Stimulated activated CD8-positive, alpha-beta memory T cell treated with anti-CD3 and anti-CD28 coated beads, Interleukin-4, amount 100 ng/mL, for 4 hours (primary cell): ENCODE results near the gene GAB4.

Source experiments
- DNase-seq, 2 donors: peaks; one replicate each; pipeline ENCODE4 v3.0.0-alpha.2; 2020; ENCODE audit warnings: low read depth in 2 of 2, low spot score in 1 of 2

The GAB4 gene

GRCh38 chr22:16988257-16988656 is 19.8 kb downstream of the GAB4 start:
- no peak for DNase-seq

GRCh38 chr22:16987822-16988221 is 20.2 kb downstream of the GAB4 start:
- DNase-seq: no peak

- no peak for DNase-seq
These were observed 32.7 kb downstream of the GAB4 start for GRCh38 chr22:16975155-16975885.

- no peak for DNase-seq
These were observed 33.5 kb downstream of the GAB4 start for GRCh38 chr22:16974298-16975084.

GRCh38 chr22:16973591-16974297 is 34.3 kb downstream of the GAB4 start:
- no peak for DNase-seq

GRCh38 chr22:16972311-16972710 is 35.7 kb downstream of the GAB4 start:
- no peak for DNase-seq

- DNase-seq: no peak
These were observed 37.6 kb downstream of the GAB4 start for GRCh38 chr22:16970446-16970845.

GRCh38 chr22:16969508-16970327 is 38.3 kb downstream of the GAB4 start:
- no peak for DNase-seq

GRCh38 chr22:16968218-16968595 is 39.8 kb downstream of the GAB4 start:
- DNase-seq: no peak

GRCh38 chr22:16967453-16968217 is 40.4 kb downstream of the GAB4 start:
- no peak for DNase-seq

- DNase-seq: no peak
These were observed 41.8 kb downstream of the GAB4 start for GRCh38 chr22:16966251-16966650.

- no peak for DNase-seq
These were observed 42.5 kb downstream of the GAB4 start for GRCh38 chr22:16965560-16965959.

- no peak for DNase-seq
These were observed 42.9 kb downstream of the GAB4 start for GRCh38 chr22:16965083-16965482.

GRCh38 chr22:16964366-16964765 is 43.7 kb downstream of the GAB4 start:
- no peak for DNase-seq

GRCh38 chr22:16963189-16963945 is 44.7 kb downstream of the GAB4 start:
- no peak for DNase-seq

GRCh38 chr22:16962501-16962900 is 45.5 kb downstream of the GAB4 start:
- DNase-seq: no peak

- DNase-seq: no peak
These were observed 46.4 kb downstream of the GAB4 start for GRCh38 chr22:16961477-16962186.

GRCh38 chr22:16960884-16961249 is 47.2 kb downstream of the GAB4 start:
- DNase-seq: no peak

- no peak for DNase-seq
These were observed 47.7 kb downstream of the GAB4 start for GRCh38 chr22:16960220-16960883.
